Stimulated activated CD4-positive, alpha-beta T cell treated with anti-CD3 and anti-CD28 coated beads, Interleukin-2, amount 100 ng/mL, for 48 hours (primary cell): ENCODE data around the gene HOXA11.

ENCODE experiments used
- DNase-seq, 2 donors: peaks; one replicate each; pipeline ENCODE4 v3.0.0-alpha.2; 2020

The HOXA11 gene

GRCh38 chr7:27144781-27145164 is 40.3 kb downstream of the HOXA11 start:
- DNase-seq, result no peak

- no peak for DNase-seq
Observed at GRCh38 chr7:27143950-27144780, 40.9 kb downstream of the HOXA11 start.

- DNase-seq, result no peak
Observed at GRCh38 chr7:27143023-27143949, 41.7 kb downstream of the HOXA11 start, which contains the start of gene HOXA5. TSS of gene HOXA5 (minus strand) at chr7:27143681. CDS start at chr7:27143607, 74 bp downstream.

GRCh38 chr7:27142580-27143022 is 42.4 kb downstream of the HOXA11 start:
- DNase-seq, result no peak

GRCh38 chr7:27141923-27142579 is 43.0 kb downstream of the HOXA11 start:
- no peak for DNase-seq

GRCh38 chr7:27141137-27141922 is 43.7 kb downstream of the HOXA11 start:
- no peak for DNase-seq

GRCh38 chr7:27140126-27140857 is 44.7 kb downstream of the HOXA11 start:
- DNase-seq, result no peak

- DNase-seq, result no peak
Observed at GRCh38 chr7:27139334-27140125, 45.5 kb downstream of the HOXA11 start.

- no peak for DNase-seq
Observed at GRCh38 chr7:27138985-27139333, 46.1 kb downstream of the HOXA11 start.

- no peak for DNase-seq
Observed at GRCh38 chr7:27138472-27138871, 46.6 kb downstream of the HOXA11 start.

GRCh38 chr7:27137640-27138315 is 47.3 kb downstream of the HOXA11 start:
- no peak for DNase-seq

- DNase-seq, result no peak
Observed at GRCh38 chr7:27134392-27134791, 50.6 kb downstream of the HOXA11 start.

- no peak for DNase-seq
Observed at GRCh38 chr7:27133409-27134231, 51.4 kb downstream of the HOXA11 start.

- DNase-seq, result no peak
Observed at GRCh38 chr7:27132978-27133377, 52.1 kb downstream of the HOXA11 start.

GRCh38 chr7:27132214-27132613 is 52.8 kb downstream of the HOXA11 start:
- DNase-seq, result no peak

- no peak for DNase-seq
Observed at GRCh38 chr7:27131390-27131819, 53.6 kb downstream of the HOXA11 start.
